K562 (cell line): ENCODE measurements around the gene ERCC1. TPM values are rescaled to one million over a fixed set of nuclear protein-coding genes. Genes with fewer than 3 reads are reported as not detected.
A peak's percentile ranks its signal among the peaks of the same experiment; 100 is the strongest.

Source experiments
- CREM ChIP-seq: IDR thresholded peaks from 2 replicates; pipeline ENCODE4 v1.6.1; 2014; ENCODE audit warnings: antibody characterized with exemption, low read depth
- DIDO1 ChIP-seq: fragments of 450-650 bp; IDR thresholded peaks from 2 replicates; pipeline ENCODE4 v1.6.1; 2016; ENCODE audit warnings: low read depth, missing biosample characterization, missing genetic modification characterization
- ETV5 ChIP-seq: sonication (generic); formaldehyde crosslinking; IDR thresholded peaks from 2 replicates; pipeline ENCODE4 v1.4.0; 2020; ENCODE audit warnings: low read depth, mild to moderate bottlenecking, missing genetic modification reagents
- FOXP1 ChIP-seq: sonication (generic); formaldehyde crosslinking; IDR thresholded peaks from 2 replicates; pipeline ENCODE4 v1.8.0; 2022; ENCODE audit warnings: mild to moderate bottlenecking, missing genetic modification reagents
- LARP7 ChIP-seq: fragments of 450-650 bp; IDR thresholded peaks from 2 replicates; pipeline ENCODE4 v1.6.1; 2016
- MAFK ChIP-seq: IDR thresholded peaks from 2 replicates; pipeline ENCODE4 v1.6.1; 2011; ENCODE audit warnings: low read length, improper control_type of control experiment
- NCOA1 ChIP-seq: fragments of 450-650 bp; IDR thresholded peaks from 2 replicates; pipeline ENCODE4 v1.6.1; 2016; ENCODE audit warnings: low read depth
- POLR2G ChIP-seq: fragments of 200-400 bp; formaldehyde crosslinking; IDR thresholded peaks from 2 replicates; pipeline ENCODE4 v1.6.1; 2017; ENCODE audit warnings: low read depth, mild to moderate bottlenecking, antibody characterized with exemption, low read length, moderate library complexity
- RHOXF2B ChIP-seq: fragments of 250-450 bp; sonication (Bioruptor Pico); conservative IDR thresholded peaks from 2 replicates; pipeline ENCODE4 v1.5.1; 2021
- SIN3A ChIP-seq, 2 experiments: fragments of 150-350 bp in 1 of 2; IDR thresholded peaks; 2 replicates each; pipeline ENCODE4 v1.6.1; 2011 to 2016; ENCODE audit warnings: borderline replicate concordance in 2 of 2, low read depth in 2 of 2, low read length in 2 of 2, mild to moderate bottlenecking in 2 of 2, moderate library complexity in 2 of 2; ENCODE audit not compliant: control insufficient read depth in 1 of 2
- SMAD2 ChIP-seq: fragments of 150-350 bp; IDR thresholded peaks from 2 replicates; pipeline ENCODE4 v1.6.1; 2014; ENCODE audit warnings: low read depth, mild to moderate bottlenecking, low read length
- SMARCA5 ChIP-seq: fragments of 450-650 bp; IDR thresholded peaks from 2 replicates; pipeline ENCODE4 v1.6.1; 2016
- TCF3 ChIP-seq: sonication (generic); formaldehyde crosslinking; IDR thresholded peaks from 2 replicates; pipeline ENCODE4 v1.4.0; 2020; ENCODE audit warnings: mild to moderate bottlenecking, missing genetic modification reagents
- YY1 ChIP-seq, 3 experiments: IDR thresholded peaks; 2 replicates each; pipeline ENCODE4 v1.6.1; 2011; ENCODE audit warnings: low read length in 2 of 3, mild to moderate bottlenecking in 2 of 3, moderate library complexity in 2 of 3, borderline replicate concordance in 1 of 3, control low read depth in 1 of 3, low read depth in 1 of 3; ENCODE audit not compliant: insufficient read depth in 3 of 3, insufficient replicate concordance in 2 of 3, control insufficient read depth in 1 of 3, insufficient read length in 1 of 3; ENCODE audit errors: extremely low read depth in 1 of 3
- ZBTB40 ChIP-seq, 2 experiments: fragments of 450-650 bp in 1 of 2; sonication (generic) in 1 of 2; formaldehyde crosslinking in 1 of 2; IDR thresholded peaks; 2 replicates each; pipeline versions ENCODE4 v1.7.1 to v1.9.0; 2016 to 2022; ENCODE audit warnings: inconsistent platforms in 1 of 2, mild to moderate bottlenecking in 1 of 2, missing genetic modification reagents in 1 of 2
- ZNF778 ChIP-seq: fragments of 450-650 bp; formaldehyde crosslinking; IDR thresholded peaks from 2 replicates; pipeline ENCODE4 v1.4.0; 2020; ENCODE audit warnings: mild to moderate bottlenecking, moderate library complexity
- polyA plus RNA-seq, 8 experiments: library from polyadenylated mRNA; depleted of rRNA in 4 of 8; stranded (reverse) in 5 of 8; unstranded in 3 of 8; fragments of >200 nt; fragmentation: Nextera tagmentation in 2 of 8; fragmentation: Illumina TruSeq in 1 of 8; extraction: Ambion mirVana in 2 of 8; extraction: Trizol in 1 of 8; gene quantifications; 2 replicates each; pipeline versions ENCODE4 v1.2.1 to v1.2.3, GENCODE V29; 2011 to 2014; ENCODE audit warnings: inconsistent platforms in 1 of 8, missing spikeins in 1 of 8
- total RNA-seq, 7 experiments: library from RNA; depleted of rRNA in 6 of 7; stranded (reverse); fragments of >200 nt in 6 of 7; fragmentation: Illumina TruSeq in 2 of 7; extraction: Trizol in 2 of 7; gene quantifications; 2 replicates each; pipeline versions ENCODE4 v1.2.1 to v1.2.3, GENCODE V29; 2011 to 2021; ENCODE audit warnings: low replicate concordance in 1 of 7

The ERCC1 gene
- total and polyA plus RNA-seq, 9 of the 15 experiments (the other 6 are each of a cell fraction or from before 2014, with no cell fraction given), result 9.3 to 92.6 (median 60.0) TPM

GRCh38 chr19:45443462-45444317 lies 20.0 kb upstream of the ERCC1 start (continued):
- TF ChIP-seq ZNF778 (CRISPR knock-in tag) (no peak), NCOA1 (peak; percentile 66; the same call in 1 of the 2 replicates), DIDO1 (tag) (no peak), ETV5 (CRISPR knock-in tag) (peak; percentile 98), SMAD2 (no peak), YY1 (IDR thresholded peaks at IDR 0.05; ENCODE audit: borderline replicate concordance in 1 of 3, control insufficient read depth in 1 of 3, extremely low read depth in 1 of 3, insufficient read depth in 3 of 3, insufficient read length in 1 of 3, insufficient replicate concordance in 2 of 3, low read depth in 1 of 3, low read length in 2 of 3) (peak in 1 of 3 experiments; percentile 19), TCF3 (0 out of 2 replicates have a peak, but pooled peaks have one; percentile 20), SMARCA5 (0 out of 2 replicates have a peak, but pooled peaks have one; percentile 23), RHOXF2B (CRISPR knock-in tag) (no peak), ZBTB40 (IDR thresholded peaks at IDR 0.05) (peak; percentile 81), ZBTB40 (CRISPR knock-in tag; IDR thresholded peaks at IDR 0.05) (no peak), MAFK (no peak), FOXP1 (no peak), CREM (peak; percentile 96), LARP7 (peak; percentile 79; the same call in 1 of the 2 replicates), POLR2G (peak; percentile 82), SIN3A (IDR thresholded peaks at IDR 0.05; ENCODE audit: borderline replicate concordance in 2 of 2, control insufficient read depth in 1 of 2, low read depth in 2 of 2, low read length in 2 of 2) (0 out of 4 replicates have a peak, but pooled peaks of 1 of the 2 experiments have one; percentile 15)
